MCF 10A (cell line): ENCODE measurements around the gene SH2D1B. TPM values are rescaled to one million over a fixed set of nuclear protein-coding genes. Genes with fewer than 3 reads are reported as not detected.

Experiments
- BruUV-seq: library from RNA; stranded (reverse); fragments of 400-500 nt; replicated peaks from 2 replicates; lab custom pipeline; 2021; lab: Mats Ljungman, UMichigan
- CTCF ChIA-PET: fragments of 300-600 bp; sonication (Branson Sonifier 250); formaldehyde crosslinking; extraction: SDS; loops from one replicate; lab custom pipeline; 2021; ENCODE audit warnings: antibody characterized with exemption, inconsistent platforms; lab: Yijun Ruan, JAX
- POLR2A ChIA-PET: fragments of 300-600, 350-650 bp; sonication (Branson Sonifier 250); formaldehyde crosslinking; extraction: SDS; loops from one replicate; lab custom pipeline; 2020; ENCODE audit warnings: antibody characterized with exemption, inconsistent platforms; lab: Yijun Ruan, JAX
- DNase-seq: peaks from one replicate; pipeline ENCODE4 v3.0.0-alpha.2; 2018; ENCODE audit not compliant: unreplicated experiment
- H3K27ac Mint-ChIP-seq: one replicate; pipeline ENCODE4 v1.8.0; 2022; ENCODE audit warnings: mild to moderate bottlenecking, low read depth, mixed read lengths; ENCODE audit not compliant: unreplicated experiment
- H3K27me3 Mint-ChIP-seq: one replicate; pipeline ENCODE4 v1.8.0; 2022; ENCODE audit warnings: mixed read lengths; ENCODE audit not compliant: insufficient read depth, unreplicated experiment
- H3K36me3 Mint-ChIP-seq: one replicate; pipeline ENCODE4 v1.8.0; 2022; ENCODE audit warnings: mild to moderate bottlenecking, moderate library complexity, mixed read lengths; ENCODE audit not compliant: insufficient read depth, unreplicated experiment
- H3K4me1 Mint-ChIP-seq: one replicate; pipeline ENCODE4 v1.8.0; 2022; ENCODE audit warnings: mixed read lengths; ENCODE audit not compliant: insufficient read depth, unreplicated experiment
- H3K4me3 Mint-ChIP-seq: one replicate; pipeline ENCODE4 v1.8.0; 2022; ENCODE audit warnings: mild to moderate bottlenecking, moderate library complexity, mixed read lengths; ENCODE audit not compliant: unreplicated experiment
- H3K9me3 Mint-ChIP-seq: one replicate; pipeline ENCODE4 v1.8.0; 2022; ENCODE audit warnings: mixed read lengths; ENCODE audit not compliant: unreplicated experiment
- CTCF ChIP-seq: fragments of 200-600 bp; IDR thresholded peaks from one replicate; pipeline ENCODE4 v1.8.0; 2022; ENCODE audit warnings: antibody characterized with exemption, mild to moderate bottlenecking; ENCODE audit not compliant: unreplicated experiment
- intact Hi-C: fragments of 100-400 bp; cut with micrococcal nuclease; formaldehyde crosslinking; loops from 2 replicates; pipeline ENCODE4 v1.14.1; 2022
- total RNA-seq: library from RNA; stranded (reverse); gene quantifications from 2 replicates; pipeline ENCODE4 v1.2.3, GENCODE V29; 2022

SH2D1B gene
- total RNA-seq, 1 experiment from 2014 or later = not detected

GRCh38 chr1:162359523-162360236 lies 52.3 kb downstream of the SH2D1B start:
- ChIA-PET POLR2A (interaction anchor here (0.9 kb wide), 1 partner anchor 11 kb away, joined by 3 read pairs; no protein-coding TSS in a partner anchor), CTCF (interaction anchor here (0.7 to 1.4 kb wide), 5 partner anchors 13 to 303 kb away, joined by 3 to 6 read pairs (median 4); no protein-coding TSS in a partner anchor)
- TF ChIP-seq CTCF = no peak

GRCh38 chr1:162358928-162359327 lies 53.0 kb downstream of the SH2D1B start:
- Mint-ChIP-seq H3K27ac (no peak overlapping the region), H3K27me3 (no peaks in the 10 kb centered on the region), H3K9me3 (no peaks in the 10 kb centered on the region), H3K36me3 (no peaks in the 10 kb centered on the region), H3K4me3 (no peak overlapping the region), H3K4me1 (peaks cover 8% of the 10 kb centered on the region)
- intact Hi-C loops = loop anchor here (2.0 to 5.0 kb wide), 2 partner anchors 150 to 253 kb away; no protein-coding TSS in a partner anchor
- DNase-seq = no peak
- no TSS peak for BruUV-seq
- POLR2A ChIA-PET = no interaction called here
- no peak for TF ChIP-seq CTCF
- CTCF ChIA-PET = interaction anchor here (1.4 kb wide), 1 partner anchor 24 kb away, joined by 4 read pairs; no protein-coding TSS in a partner anchor

More at GRCh38 chr1:162359523-162360236, 52.3 kb downstream of the SH2D1B start:
- Mint-ChIP-seq H3K9me3 (no peaks in the 10 kb centered on the region), H3K27ac (no peak overlapping the region), H3K36me3 (no peaks in the 10 kb centered on the region), H3K4me1 (peaks cover 14% of the 10 kb centered on the region), H3K27me3 (no peaks in the 10 kb centered on the region), H3K4me3 (no peak overlapping the region)
- no TSS peak for BruUV-seq
- DNase-seq = no peak
- intact Hi-C loops = loop anchor here (2.0 to 5.0 kb wide), 2 partner anchors 149 to 253 kb away; no protein-coding TSS in a partner anchor

- no peak overlapping the region for H3K27ac Mint-ChIP-seq
- H3K36me3 Mint-ChIP-seq = no peaks in the 10 kb centered on the region
- no peak overlapping the region for H3K4me3 Mint-ChIP-seq
- no peaks in the 10 kb centered on the region for H3K27me3 Mint-ChIP-seq
- intact Hi-C loops = loop anchor here (1.0 to 5.0 kb wide), 4 partner anchors 35 to 301 kb away; no protein-coding TSS in a partner anchor
- peaks cover 8% of the 10 kb centered on the region for H3K4me1 Mint-ChIP-seq
- peak; percentile 83 for TF ChIP-seq CTCF
- ChIA-PET POLR2A (interaction anchor here (1.0 to 1.9 kb wide), 2 partner anchors 14 to 31 kb away, joined by 4 to 9 read pairs; no protein-coding TSS in a partner anchor), CTCF (interaction anchor here (0.5 to 3.5 kb wide), 18 partner anchors 9 to 302 kb away, joined by 3 to 67 read pairs (median 4); no protein-coding TSS in a partner anchor)
- peak; percentile 80 for DNase-seq
- H3K9me3 Mint-ChIP-seq = no peaks in the 10 kb centered on the region
- no TSS peak for BruUV-seq
These were observed 54.2 kb downstream of the SH2D1B start for GRCh38 chr1:162357681-162358266.

GRCh38 chr1:162353702-162354101 lies 58.2 kb downstream of the SH2D1B start:
- no peak for TF ChIP-seq CTCF
- intact Hi-C loops = no loop called here
- peaks cover 37% of the 10 kb centered on the region for H3K4me1 Mint-ChIP-seq
- no peaks in the 10 kb centered on the region for H3K9me3 Mint-ChIP-seq
- ChIA-PET POLR2A (no interaction called here), CTCF (interaction anchor here (0.9 to 3.4 kb wide), 3 partner anchors 13 to 298 kb away, joined by 4 to 14 read pairs (median 5); no protein-coding TSS in a partner anchor)
- no peaks in the 10 kb centered on the region for H3K27me3 Mint-ChIP-seq
- no peaks in the 10 kb centered on the region for H3K36me3 Mint-ChIP-seq
- no TSS peak for BruUV-seq
- no peak for DNase-seq
- H3K4me3 Mint-ChIP-seq = no peak overlapping the region
- H3K27ac Mint-ChIP-seq = no peak overlapping the region
